Astrocyte of the spinal cord (primary cell): ENCODE measurements around the gene ADAMTS14.
A peak's percentile ranks its signal among the peaks of the same experiment; 100 is the strongest.
"Not testable (repeated sequence)": the region's sequence is repeated elsewhere in the genome, so short reads cannot be mapped to it uniquely, and the experiment has no call there.

ENCODE experiments used
- DNase-seq: peaks from one replicate; pipeline ENCODE4 v3.0.0; 2011; ENCODE audit warnings: low read depth, low spot score
- H3K4me3 ChIP-seq: 2 replicates; pipeline ENCODE4 v1.5.1; 2011; ENCODE audit warnings: low read depth, mild to moderate bottlenecking, low read length, moderate library complexity
- in situ Hi-C: cut with HindIII; loops from 2 replicates; pipeline ENCODE4 v1.10.0; 2017; ENCODE audit warnings: low sequenced_read_pairs
- TF ChIP-seq, protein P1 (sequence below): IDR thresholded peaks from 2 replicates; pipeline ENCODE4 v1.5.1; 2012; ENCODE audit warnings: low read depth, mild to moderate bottlenecking, low read length, inconsistent platforms

ADAMTS14 gene

DNA sequence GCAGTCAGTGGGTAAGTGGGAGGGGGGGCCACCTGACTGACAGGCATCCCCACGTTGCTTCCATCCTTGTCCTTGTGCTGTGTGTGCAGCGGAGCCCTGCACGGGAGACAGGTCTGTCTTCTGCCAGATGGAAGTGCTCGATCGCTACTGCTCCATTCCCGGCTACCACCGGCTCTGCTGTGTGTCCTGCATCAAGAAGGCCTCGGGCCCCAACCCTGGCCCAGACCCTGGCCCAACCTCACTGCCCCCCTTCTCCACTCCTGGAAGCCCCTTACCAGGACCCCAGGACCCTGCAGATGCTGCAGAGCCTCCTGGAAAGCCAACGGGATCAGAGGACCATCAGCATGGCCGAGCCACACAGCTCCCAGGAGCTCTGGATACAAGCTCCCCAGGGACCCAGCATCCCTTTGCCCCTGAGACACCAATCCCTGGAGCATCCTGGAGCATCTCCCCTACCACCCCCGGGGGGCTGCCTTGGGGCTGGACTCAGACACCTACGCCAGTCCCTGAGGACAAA, 88.0 kb downstream of the ADAMTS14 start:
- no peak overlapping the region for H3K4me3 ChIP-seq
- TF ChIP-seq, protein P1, sequence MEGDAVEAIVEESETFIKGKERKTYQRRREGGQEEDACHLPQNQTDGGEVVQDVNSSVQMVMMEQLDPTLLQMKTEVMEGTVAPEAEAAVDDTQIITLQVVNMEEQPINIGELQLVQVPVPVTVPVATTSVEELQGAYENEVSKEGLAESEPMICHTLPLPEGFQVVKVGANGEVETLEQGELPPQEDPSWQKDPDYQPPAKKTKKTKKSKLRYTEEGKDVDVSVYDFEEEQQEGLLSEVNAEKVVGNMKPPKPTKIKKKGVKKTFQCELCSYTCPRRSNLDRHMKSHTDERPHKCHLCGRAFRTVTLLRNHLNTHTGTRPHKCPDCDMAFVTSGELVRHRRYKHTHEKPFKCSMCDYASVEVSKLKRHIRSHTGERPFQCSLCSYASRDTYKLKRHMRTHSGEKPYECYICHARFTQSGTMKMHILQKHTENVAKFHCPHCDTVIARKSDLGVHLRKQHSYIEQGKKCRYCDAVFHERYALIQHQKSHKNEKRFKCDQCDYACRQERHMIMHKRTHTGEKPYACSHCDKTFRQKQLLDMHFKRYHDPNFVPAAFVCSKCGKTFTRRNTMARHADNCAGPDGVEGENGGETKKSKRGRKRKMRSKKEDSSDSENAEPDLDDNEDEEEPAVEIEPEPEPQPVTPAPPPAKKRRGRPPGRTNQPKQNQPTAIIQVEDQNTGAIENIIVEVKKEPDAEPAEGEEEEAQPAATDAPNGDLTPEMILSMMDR: no peak
- no peak for DNase-seq
- in situ Hi-C loops: no loop called here

DNA sequence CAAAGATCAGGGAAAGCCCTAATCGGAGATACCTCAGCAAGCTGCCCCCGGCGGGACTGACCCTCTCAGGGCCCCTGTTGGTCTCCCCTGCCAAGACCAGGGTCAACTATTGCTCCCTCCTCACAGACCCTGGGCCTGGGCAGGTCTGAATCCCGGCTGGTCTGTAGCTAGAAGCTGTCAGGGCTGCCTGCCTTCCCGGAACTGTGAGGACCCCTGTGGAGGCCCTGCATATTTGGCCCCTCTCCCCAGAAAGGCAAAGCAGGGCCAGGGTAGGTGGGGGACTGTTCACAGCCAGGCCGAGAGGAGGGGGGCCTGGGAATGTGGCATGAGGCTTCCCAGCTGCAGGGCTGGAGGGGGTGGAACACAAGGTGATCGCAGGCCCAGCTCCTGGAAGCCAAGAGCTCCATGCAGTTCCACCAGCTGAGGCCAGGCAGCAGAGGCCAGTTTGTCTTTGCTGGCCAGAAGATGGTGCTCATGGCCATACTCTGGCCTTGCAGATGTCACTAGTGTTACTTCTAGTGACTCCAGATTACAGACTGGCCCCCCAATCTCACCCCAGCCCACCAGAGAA, 88.8 kb downstream of the ADAMTS14 start:
- peak; percentile 20 for DNase-seq
- TF ChIP-seq, protein P1: peak; percentile 41
- no peak overlapping the region for H3K4me3 ChIP-seq
- in situ Hi-C loops: no loop called here

DNA sequence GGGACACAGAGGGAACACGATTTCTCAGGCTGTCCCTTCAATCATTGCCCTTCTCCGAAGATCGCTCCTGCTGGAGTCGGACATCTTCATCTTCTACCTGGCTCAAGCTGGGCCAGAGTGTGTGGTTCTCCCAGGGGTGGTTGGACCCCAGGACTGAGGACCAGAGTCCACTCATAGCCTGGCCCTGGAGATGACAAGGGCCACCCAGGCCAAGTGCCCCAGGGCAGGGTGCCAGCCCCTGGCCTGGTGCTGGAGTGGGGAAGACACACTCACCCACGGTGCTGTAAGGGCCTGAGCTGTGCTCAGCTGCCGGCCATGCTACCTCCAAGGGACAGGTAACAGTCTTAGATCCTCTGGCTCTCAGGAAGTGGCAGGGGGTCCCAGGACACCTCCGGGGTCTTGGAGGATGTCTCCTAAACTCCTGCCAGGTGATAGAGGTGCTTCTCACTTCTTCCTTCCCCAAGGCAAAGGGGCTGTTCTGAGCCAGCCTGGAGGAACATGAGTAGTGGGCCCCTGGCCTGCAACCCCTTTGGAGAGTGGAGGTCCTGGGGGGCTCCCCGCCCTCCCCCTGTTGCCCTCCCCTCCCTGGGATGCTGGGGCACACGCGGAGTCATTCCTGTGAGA, 89.5 kb downstream of the ADAMTS14 start:
- TF ChIP-seq, protein P1: no peak
- H3K4me3 ChIP-seq: no peak overlapping the region
- in situ Hi-C loops: no loop called here
- no peak for DNase-seq

DNA sequence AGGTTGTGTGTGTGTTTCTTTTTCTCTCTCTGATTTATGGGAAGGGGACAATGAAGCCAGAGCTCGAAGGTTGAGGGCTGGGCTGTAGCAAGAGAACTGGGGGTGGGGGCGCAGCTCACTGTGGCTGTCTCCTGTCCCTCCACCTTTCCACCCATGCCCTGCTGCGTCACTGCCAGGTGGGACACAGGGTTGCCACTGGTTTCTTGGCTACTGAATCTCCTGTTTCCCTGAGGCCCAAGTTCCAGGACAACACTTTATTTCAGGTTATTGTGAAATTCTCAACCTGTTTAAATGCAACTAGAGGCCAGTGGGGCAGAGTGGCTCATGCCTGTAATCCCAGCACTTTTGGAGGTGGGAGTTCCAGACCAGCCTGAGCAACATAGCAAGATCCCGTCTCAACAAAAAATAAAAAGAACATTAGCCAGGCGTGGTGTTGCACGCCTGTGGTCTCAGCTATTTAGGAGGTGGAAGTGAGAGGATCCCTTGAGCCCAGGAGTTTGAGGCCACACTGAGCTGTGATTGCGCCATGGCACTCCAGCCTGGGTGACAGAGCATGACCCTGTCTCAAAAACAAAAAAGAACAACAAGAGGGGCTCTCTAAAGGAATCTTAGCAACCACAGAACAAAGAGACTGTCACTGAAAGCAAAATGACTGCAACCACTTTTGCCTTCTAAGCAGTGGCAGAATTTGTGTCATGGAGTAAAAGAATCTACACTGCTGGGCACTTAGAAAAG, 90.3 kb downstream of the ADAMTS14 start:
- TF ChIP-seq, protein P1: no peak
- no peak overlapping the region for H3K4me3 ChIP-seq
- DNase-seq: no peak
- in situ Hi-C loops: no loop called here

DNA sequence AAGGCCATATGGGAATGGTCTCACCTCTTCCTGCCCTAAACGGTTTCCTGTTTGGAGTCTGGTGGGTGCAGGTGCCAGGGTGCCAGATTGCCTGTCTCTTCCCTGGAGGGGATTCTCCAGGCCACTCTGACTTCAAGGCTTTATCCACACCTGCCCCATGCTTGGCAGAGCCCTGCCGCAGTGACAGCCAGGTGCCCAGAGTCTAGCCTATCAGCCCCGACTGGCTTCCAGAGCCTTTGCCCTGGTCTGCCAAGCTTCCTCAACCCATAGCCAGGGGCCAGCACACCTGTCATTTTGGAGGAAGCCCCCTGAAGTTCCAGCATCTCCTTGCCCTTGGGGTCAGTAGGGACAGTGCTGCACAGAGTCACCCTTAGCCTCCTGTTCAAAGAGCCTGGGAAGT, 91.3 kb downstream of the ADAMTS14 start:
- no peak overlapping the region for H3K4me3 ChIP-seq
- DNase-seq: no peak
- TF ChIP-seq, protein P1: no peak
- in situ Hi-C loops: no loop called here

DNA sequence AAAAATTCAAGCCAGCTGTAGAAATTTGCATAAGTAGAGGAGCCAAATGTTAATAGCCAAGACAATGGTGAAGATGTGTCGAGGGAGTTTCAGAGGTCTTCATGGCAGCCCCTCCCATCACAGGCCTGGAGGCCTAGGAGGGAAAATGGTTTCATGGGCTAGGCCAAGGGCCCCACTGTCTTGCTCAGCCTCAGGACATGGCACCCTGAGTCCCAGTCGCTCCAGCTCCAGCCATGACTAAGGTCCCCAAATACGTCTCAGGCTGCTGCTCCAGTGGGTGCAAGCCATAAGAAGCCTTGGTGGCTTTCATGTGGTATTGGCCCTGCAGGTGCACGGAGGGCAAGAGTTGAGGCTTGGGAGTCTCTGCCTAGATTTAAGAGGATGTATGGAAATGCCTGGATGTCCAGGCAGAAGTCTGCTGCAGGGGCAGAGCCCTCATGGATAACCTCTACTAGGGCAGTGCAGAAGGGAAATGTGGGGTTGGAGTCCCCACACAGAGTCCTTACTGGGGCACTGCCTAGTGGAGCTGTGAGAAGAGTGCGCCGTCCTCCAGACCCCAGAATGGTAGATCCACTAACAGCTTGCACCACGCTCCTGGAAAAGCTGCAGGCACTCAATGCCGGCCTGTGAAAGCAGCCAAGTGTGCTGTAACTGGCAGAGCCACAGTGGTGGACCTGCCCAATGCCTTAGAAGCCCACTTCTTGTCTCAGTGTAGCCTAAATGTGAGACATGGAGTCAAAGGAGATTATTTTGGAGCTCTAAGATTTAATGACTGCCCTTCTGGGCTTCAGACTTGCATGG, 93.7 kb downstream of the ADAMTS14 start:
- in situ Hi-C loops: no loop called here
- DNase-seq: no peak
- no peak overlapping the region for H3K4me3 ChIP-seq
- TF ChIP-seq, protein P1: no peak

DNA sequence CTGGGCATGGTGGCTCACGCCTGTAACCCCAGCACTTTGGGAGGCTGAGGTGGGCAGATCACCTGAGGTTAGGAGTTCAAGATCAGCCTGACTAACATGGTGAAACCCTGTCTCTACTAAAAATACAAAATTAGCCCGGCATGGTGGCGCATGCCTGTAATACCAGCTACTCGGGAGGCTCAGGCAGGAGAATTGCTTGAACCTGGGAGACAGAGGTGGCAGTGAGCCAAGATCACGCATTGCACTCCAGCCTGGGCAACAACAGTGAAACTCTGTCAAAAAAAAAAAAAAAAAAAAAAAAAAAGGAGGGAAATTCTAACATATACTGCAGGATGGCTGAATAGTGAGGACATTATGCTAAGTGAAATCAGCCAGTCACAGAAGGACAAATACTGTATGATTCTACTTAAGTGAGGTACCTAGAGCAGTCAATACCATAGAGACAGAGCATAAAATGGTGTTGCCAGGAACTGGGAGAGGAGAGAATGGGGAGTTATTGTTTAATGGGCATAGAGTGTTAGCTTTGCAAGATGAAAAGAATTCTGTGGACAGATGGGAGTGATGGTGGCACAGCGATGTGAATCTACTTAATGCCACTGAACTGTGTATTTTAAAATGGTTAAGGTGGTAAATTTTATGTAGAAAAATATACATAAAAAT, 95.8 kb downstream of the ADAMTS14 start:
- DNase-seq, H3K4me3 ChIP-seq, in situ Hi-C loops: not testable (repeated sequence)
